HCT116 (cell line): ENCODE results near the gene TGFBR1. TPM values are rescaled to one million over a fixed set of nuclear protein-coding genes. Genes with fewer than 3 reads are reported as not detected.

Source experiments
- ATAC-seq: fragments of 200-7000 bp; cut with Tn5 transposase; 2 replicates; pipeline ENCODE4 v1.9.1; 2020; ENCODE audit warnings: mild to moderate bottlenecking, moderate library complexity
- BruUV-seq: library from RNA; stranded (reverse); fragments of 400-500 nt; replicated peaks from 2 replicates; lab custom pipeline; 2021; lab: Mats Ljungman, UMichigan
- CTCF ChIA-PET: fragments of 300-600 bp; sonication (Branson Sonifier 250); formaldehyde crosslinking; loops from one replicate; lab custom pipeline; 2021; ENCODE audit warnings: antibody characterized with exemption; lab: Charles Lee
- POLR2A ChIA-PET: fragments of 300-600, 350-600 bp; sonication (Branson Sonifier 250); formaldehyde crosslinking; loops from one replicate; lab custom pipeline; 2021; ENCODE audit warnings: antibody characterized with exemption; lab: Charles Lee
- RAD21 ChIA-PET, 2 experiments: fragments of 300-600 bp; sonication (Branson Sonifier 250); formaldehyde crosslinking; loops; one replicate each; lab custom pipeline; 2023; ENCODE audit warnings: low total read pairs in 2 of 2; ENCODE audit not compliant: uncharacterized antibody in 2 of 2, unreplicated experiment in 2 of 2, low non-redundant PET in 1 of 2; lab: Charles Lee
- DNase-seq: peaks from one replicate; pipeline ENCODE4 v3.0.0-alpha.2; 2010; ENCODE audit warnings: low read depth, low spot score
- H2AFZ ChIP-seq: fragments of 200-600 bp; shearing (Covaris generic), sonication (generic); 2 replicates; pipeline ENCODE4 v1.6.1; 2017; ENCODE audit warnings: low read depth, mixed run types, mixed read lengths, antibody characterized with exemption, low read length; ENCODE audit not compliant: poor library complexity, severe bottlenecking
- H3K27ac ChIP-seq: 2 replicates; pipeline ENCODE4 v1.5.1; 2012; ENCODE audit warnings: low read depth, low read length
- H3K27me3 ChIP-seq: fragments of 200-600 bp; sonication (generic); 2 replicates; pipeline ENCODE4 v1.6.1; 2016; ENCODE audit warnings: mixed run types, low read length, mixed read lengths; ENCODE audit not compliant: insufficient read depth
- H3K36me3 ChIP-seq, 2 experiments: fragments of 200-500 bp in 1 of 2; fragments of 200-600 bp in 1 of 2; sonication (Bioruptor generic) in 1 of 2; sonication (generic) in 1 of 2; 2 replicates each; pipeline versions ENCODE4 v1.5.1 to v1.6.1; 2014 to 2016; ENCODE audit warnings: low read length in 2 of 2, inconsistent platforms in 1 of 2, mixed read lengths in 1 of 2, mixed run types in 1 of 2; ENCODE audit not compliant: insufficient read depth in 2 of 2, control insufficient read depth in 1 of 2
- H3K4me1 ChIP-seq, 2 experiments: fragments of 200-600 bp in 1 of 2; sonication (generic) in 1 of 2; 2 replicates each; pipeline versions ENCODE4 v1.5.1 to v1.6.1; 2012 to 2017; ENCODE audit warnings: low read length in 2 of 2, inconsistent platforms in 1 of 2, mild to moderate bottlenecking in 1 of 2, mixed read lengths in 1 of 2, mixed run types in 1 of 2, moderate library complexity in 1 of 2; ENCODE audit not compliant: insufficient read depth in 2 of 2, control insufficient read depth in 1 of 2
- H3K4me2 ChIP-seq: fragments of 200-600 bp; sonication (generic); 2 replicates; pipeline ENCODE4 v1.6.1; 2017; ENCODE audit warnings: mixed run types, low read length, mixed read lengths
- H3K4me3 ChIP-seq, 2 experiments: fragments of 200-600 bp in 1 of 2; sonication (generic) in 1 of 2; replicated peaks in 1 of 2; 2 replicates each; pipeline ENCODE4 v1.5.1; 2011 to 2016; ENCODE audit warnings: low read length in 2 of 2, control low read depth in 1 of 2, low read depth in 1 of 2, mild to moderate bottlenecking in 1 of 2, mixed read lengths in 1 of 2, mixed run types in 1 of 2
- H3K79me2 ChIP-seq: fragments of 200-600 bp; sonication (generic); 2 replicates; pipeline ENCODE4 v1.6.1; 2017; ENCODE audit warnings: mild to moderate bottlenecking, mixed run types, low read length, moderate library complexity, mixed read lengths; ENCODE audit not compliant: insufficient read depth
- H3K9ac ChIP-seq: fragments of 200-600 bp; sonication (generic); 2 replicates; pipeline ENCODE4 v1.6.1; 2016; ENCODE audit warnings: low read length, mixed read lengths
- H3K9me2 ChIP-seq: fragments of 200-600 bp; sonication (generic), shearing (Covaris generic); 2 replicates; pipeline ENCODE4 v1.6.1; 2017; ENCODE audit warnings: mixed run types, mild to moderate bottlenecking, moderate library complexity; ENCODE audit not compliant: insufficient read depth
- H3K9me3 ChIP-seq, 2 experiments: fragments of 200-500 bp in 1 of 2; fragments of 200-600 bp in 1 of 2; sonication (Bioruptor generic) in 1 of 2; sonication (generic) in 1 of 2; 2 replicates each; pipeline ENCODE4 v1.6.1; 2014 to 2017; ENCODE audit warnings: low read length in 2 of 2, mixed read lengths in 2 of 2, inconsistent platforms in 1 of 2, low read depth in 1 of 2, mild to moderate bottlenecking in 1 of 2, mixed run types in 1 of 2, moderate library complexity in 1 of 2; ENCODE audit not compliant: control insufficient read depth in 1 of 2, insufficient read depth in 1 of 2
- H4K20me1 ChIP-seq: fragments of 200-600 bp; sonication (generic), shearing (Covaris generic); 2 replicates; pipeline ENCODE4 v1.6.1; 2017; ENCODE audit warnings: mixed run types, mild to moderate bottlenecking, moderate library complexity; ENCODE audit not compliant: insufficient read depth
- CBX3 ChIP-seq: IDR thresholded peaks from 2 replicates; pipeline ENCODE4 v1.6.1; 2012; ENCODE audit warnings: low read depth
- CEBPB ChIP-seq: IDR thresholded peaks from 2 replicates; pipeline ENCODE4 v1.6.1; 2012; ENCODE audit warnings: low read depth
- ELF1 ChIP-seq: IDR thresholded peaks from 2 replicates; pipeline ENCODE4 v1.6.1; 2012; ENCODE audit warnings: low read depth, borderline replicate concordance
- JUND ChIP-seq: IDR thresholded peaks from 2 replicates; pipeline ENCODE4 v1.6.1; 2012
- POLR2AphosphoS5 ChIP-seq: IDR thresholded peaks from 2 replicates; pipeline ENCODE4 v1.6.1; 2011; ENCODE audit warnings: mild to moderate bottlenecking, low read depth, low read length, moderate library complexity
- RAD21 ChIP-seq: IDR thresholded peaks from 2 replicates; pipeline ENCODE4 v1.6.1; 2012; ENCODE audit warnings: low read depth, mild to moderate bottlenecking
- SIN3A ChIP-seq: IDR thresholded peaks from 2 replicates; pipeline ENCODE4 v1.6.1; 2012; ENCODE audit warnings: low read depth
- TCF7L2 ChIP-seq: IDR thresholded peaks from 2 replicates; pipeline ENCODE4 v1.7.0; 2011; ENCODE audit warnings: borderline replicate concordance, inconsistent platforms; ENCODE audit not compliant: insufficient read depth, insufficient read length; ENCODE audit errors: extremely low read depth
- YY1 ChIP-seq: IDR thresholded peaks from 2 replicates; pipeline ENCODE4 v1.6.1; 2011; ENCODE audit warnings: low read length, low read depth, moderate library complexity, mild to moderate bottlenecking; ENCODE audit not compliant: insufficient replicate concordance; ENCODE audit errors: extremely low read depth
- ZFX ChIP-seq: fragments of 450-650 bp; IDR thresholded peaks from 2 replicates; pipeline ENCODE4 v1.6.1; 2017
- ZNF274 ChIP-seq: fragments of 200-500 bp; sonication (Bioruptor generic); IDR thresholded peaks from 2 replicates; pipeline ENCODE4 v1.6.1; 2014; ENCODE audit warnings: mild to moderate bottlenecking, low read depth, low read length, inconsistent platforms
- intact Hi-C: fragments of 100-400 bp; cut with micrococcal nuclease; formaldehyde crosslinking; loops from 2 replicates; pipeline ENCODE4 v1.10.0; 2022
- total RNA-seq: library from RNA; stranded (reverse); gene quantifications from one replicate; pipeline ENCODE4 v1.2.1, GENCODE V29; 2021; ENCODE audit not compliant: unreplicated experiment
- TF ChIP-seq, protein P1 (sequence below): IDR thresholded peaks from 2 replicates; pipeline ENCODE4 v1.6.1; 2011; ENCODE audit warnings: mild to moderate bottlenecking, low read length, moderate library complexity; ENCODE audit not compliant: insufficient replicate concordance; ENCODE audit errors: extremely low read depth
- TF ChIP-seq, protein P2 (sequence below): IDR thresholded peaks from 2 replicates; pipeline ENCODE4 v1.6.1; 2012
- TF ChIP-seq, protein P3 (sequence below): IDR thresholded peaks from 2 replicates; pipeline ENCODE4 v1.6.1; 2012; ENCODE audit warnings: low read depth
- TF ChIP-seq, protein P4 (sequence below), 3 experiments: fragments of 200-600 bp in 1 of 3; sonication (generic) in 1 of 3; IDR thresholded peaks in 2 of 3; conservative IDR thresholded peaks in 1 of 3; 2 replicates each; pipeline ENCODE4 v1.5.1; 2012 to 2017; ENCODE audit warnings: low read depth in 2 of 3, low read length in 2 of 3, antibody characterized with exemption in 1 of 3, borderline replicate concordance in 1 of 3, control low read depth in 1 of 3, mild to moderate bottlenecking in 1 of 3, mixed read lengths in 1 of 3, mixed run types in 1 of 3, moderate library complexity in 1 of 3; ENCODE audit not compliant: insufficient read depth in 1 of 3

The TGFBR1 gene
- total RNA-seq, 1 experiment from 2014 or later: 26.6 TPM

DNA sequence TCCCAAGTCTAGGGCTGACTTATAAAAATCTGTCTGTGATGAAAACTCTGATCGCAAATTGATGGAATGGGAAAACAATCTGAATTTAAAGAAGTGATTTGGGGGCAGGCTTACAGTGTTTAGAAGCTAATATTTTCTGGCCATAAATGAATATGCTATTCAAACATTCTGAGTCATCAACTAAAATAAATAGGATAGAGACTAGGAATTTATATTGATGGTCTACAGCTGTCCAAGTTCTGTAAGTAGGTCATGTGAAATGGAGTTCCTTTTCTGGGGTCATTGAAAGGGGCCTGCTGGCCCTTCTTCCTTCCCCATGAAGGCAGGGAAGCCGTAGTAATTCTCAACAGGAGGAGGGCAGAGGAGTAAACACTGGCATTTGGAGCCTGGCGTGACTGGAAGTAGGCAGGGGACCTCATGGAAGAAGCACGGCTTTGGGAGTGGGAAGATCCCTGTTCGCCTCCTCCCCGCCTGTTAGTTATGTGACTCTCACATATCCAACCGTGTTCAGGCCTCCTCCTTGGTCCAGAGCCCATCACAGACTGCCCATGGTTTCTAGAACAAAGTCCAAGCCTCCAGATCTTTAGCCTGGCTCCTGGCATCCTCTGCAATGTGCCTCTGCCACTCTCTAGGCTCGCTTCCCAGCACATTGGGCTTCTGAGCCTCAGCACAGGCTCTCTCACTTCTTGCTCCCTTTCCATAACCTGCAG, 85.1 kb downstream of the TGFBR1 start:
- no peak overlapping the region for H3K4me3 ChIP-seq
- H3K9me3 ChIP-seq: no peaks in the 10 kb centered on the region
- intact Hi-C loops: loop anchor here (10.0 kb wide), 3 partner anchors 615 to 1035 kb away; no protein-coding TSS in a partner anchor
- H3K36me3 ChIP-seq: no peaks in the 10 kb centered on the region
- no peaks in the 10 kb centered on the region for H4K20me1 ChIP-seq
- H3K4me1 ChIP-seq: no peaks in the 10 kb centered on the region
- no peak overlapping the region for H3K4me2 ChIP-seq
- no TSS peak for BruUV-seq
- CTCF ChIA-PET: no interaction called here
- POLR2A ChIA-PET: no interaction called here
- ATAC-seq: no peak
- no peak for DNase-seq
- RAD21 ChIA-PET: no interaction called here
- peaks cover 6% of the 10 kb centered on the region; the same call in 1 of the 2 replicates for H3K27me3 ChIP-seq
- no peaks in the 10 kb centered on the region for H3K9me2 ChIP-seq
- H3K9ac ChIP-seq: no peak overlapping the region
- no peak overlapping the region for H3K27ac ChIP-seq
- H2AFZ ChIP-seq: no peak overlapping the region
- H3K79me2 ChIP-seq: no peaks in the 10 kb centered on the region
- TF ChIP-seq SIN3A: no peak
- no peak for TF ChIP-seq CEBPB
- TF ChIP-seq TCF7L2: no peak
- no peak for TF ChIP-seq JUND
- no peak for TF ChIP-seq ZNF274
- TF ChIP-seq, protein P1, sequence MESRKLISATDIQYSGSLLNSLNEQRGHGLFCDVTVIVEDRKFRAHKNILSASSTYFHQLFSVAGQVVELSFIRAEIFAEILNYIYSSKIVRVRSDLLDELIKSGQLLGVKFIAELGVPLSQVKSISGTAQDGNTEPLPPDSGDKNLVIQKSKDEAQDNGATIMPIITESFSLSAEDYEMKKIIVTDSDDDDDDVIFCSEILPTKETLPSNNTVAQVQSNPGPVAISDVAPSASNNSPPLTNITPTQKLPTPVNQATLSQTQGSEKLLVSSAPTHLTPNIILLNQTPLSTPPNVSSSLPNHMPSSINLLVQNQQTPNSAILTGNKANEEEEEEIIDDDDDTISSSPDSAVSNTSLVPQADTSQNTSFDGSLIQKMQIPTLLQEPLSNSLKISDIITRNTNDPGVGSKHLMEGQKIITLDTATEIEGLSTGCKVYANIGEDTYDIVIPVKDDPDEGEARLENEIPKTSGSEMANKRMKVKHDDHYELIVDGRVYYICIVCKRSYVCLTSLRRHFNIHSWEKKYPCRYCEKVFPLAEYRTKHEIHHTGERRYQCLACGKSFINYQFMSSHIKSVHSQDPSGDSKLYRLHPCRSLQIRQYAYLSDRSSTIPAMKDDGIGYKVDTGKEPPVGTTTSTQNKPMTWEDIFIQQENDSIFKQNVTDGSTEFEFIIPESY: no peak
- TF ChIP-seq ELF1: no peak
- TF ChIP-seq, protein P2, sequence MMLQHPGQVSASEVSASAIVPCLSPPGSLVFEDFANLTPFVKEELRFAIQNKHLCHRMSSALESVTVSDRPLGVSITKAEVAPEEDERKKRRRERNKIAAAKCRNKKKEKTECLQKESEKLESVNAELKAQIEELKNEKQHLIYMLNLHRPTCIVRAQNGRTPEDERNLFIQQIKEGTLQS: no peak
- TF ChIP-seq, protein P3, sequence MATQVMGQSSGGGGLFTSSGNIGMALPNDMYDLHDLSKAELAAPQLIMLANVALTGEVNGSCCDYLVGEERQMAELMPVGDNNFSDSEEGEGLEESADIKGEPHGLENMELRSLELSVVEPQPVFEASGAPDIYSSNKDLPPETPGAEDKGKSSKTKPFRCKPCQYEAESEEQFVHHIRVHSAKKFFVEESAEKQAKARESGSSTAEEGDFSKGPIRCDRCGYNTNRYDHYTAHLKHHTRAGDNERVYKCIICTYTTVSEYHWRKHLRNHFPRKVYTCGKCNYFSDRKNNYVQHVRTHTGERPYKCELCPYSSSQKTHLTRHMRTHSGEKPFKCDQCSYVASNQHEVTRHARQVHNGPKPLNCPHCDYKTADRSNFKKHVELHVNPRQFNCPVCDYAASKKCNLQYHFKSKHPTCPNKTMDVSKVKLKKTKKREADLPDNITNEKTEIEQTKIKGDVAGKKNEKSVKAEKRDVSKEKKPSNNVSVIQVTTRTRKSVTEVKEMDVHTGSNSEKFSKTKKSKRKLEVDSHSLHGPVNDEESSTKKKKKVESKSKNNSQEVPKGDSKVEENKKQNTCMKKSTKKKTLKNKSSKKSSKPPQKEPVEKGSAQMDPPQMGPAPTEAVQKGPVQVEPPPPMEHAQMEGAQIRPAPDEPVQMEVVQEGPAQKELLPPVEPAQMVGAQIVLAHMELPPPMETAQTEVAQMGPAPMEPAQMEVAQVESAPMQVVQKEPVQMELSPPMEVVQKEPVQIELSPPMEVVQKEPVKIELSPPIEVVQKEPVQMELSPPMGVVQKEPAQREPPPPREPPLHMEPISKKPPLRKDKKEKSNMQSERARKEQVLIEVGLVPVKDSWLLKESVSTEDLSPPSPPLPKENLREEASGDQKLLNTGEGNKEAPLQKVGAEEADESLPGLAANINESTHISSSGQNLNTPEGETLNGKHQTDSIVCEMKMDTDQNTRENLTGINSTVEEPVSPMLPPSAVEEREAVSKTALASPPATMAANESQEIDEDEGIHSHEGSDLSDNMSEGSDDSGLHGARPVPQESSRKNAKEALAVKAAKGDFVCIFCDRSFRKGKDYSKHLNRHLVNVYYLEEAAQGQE: no peak
- TF ChIP-seq RAD21: no peak
- no peak for TF ChIP-seq YY1
- TF ChIP-seq CBX3: no peak
- no peak for TF ChIP-seq POLR2AphosphoS5
- no peak for TF ChIP-seq ZFX
- TF ChIP-seq, protein P4, sequence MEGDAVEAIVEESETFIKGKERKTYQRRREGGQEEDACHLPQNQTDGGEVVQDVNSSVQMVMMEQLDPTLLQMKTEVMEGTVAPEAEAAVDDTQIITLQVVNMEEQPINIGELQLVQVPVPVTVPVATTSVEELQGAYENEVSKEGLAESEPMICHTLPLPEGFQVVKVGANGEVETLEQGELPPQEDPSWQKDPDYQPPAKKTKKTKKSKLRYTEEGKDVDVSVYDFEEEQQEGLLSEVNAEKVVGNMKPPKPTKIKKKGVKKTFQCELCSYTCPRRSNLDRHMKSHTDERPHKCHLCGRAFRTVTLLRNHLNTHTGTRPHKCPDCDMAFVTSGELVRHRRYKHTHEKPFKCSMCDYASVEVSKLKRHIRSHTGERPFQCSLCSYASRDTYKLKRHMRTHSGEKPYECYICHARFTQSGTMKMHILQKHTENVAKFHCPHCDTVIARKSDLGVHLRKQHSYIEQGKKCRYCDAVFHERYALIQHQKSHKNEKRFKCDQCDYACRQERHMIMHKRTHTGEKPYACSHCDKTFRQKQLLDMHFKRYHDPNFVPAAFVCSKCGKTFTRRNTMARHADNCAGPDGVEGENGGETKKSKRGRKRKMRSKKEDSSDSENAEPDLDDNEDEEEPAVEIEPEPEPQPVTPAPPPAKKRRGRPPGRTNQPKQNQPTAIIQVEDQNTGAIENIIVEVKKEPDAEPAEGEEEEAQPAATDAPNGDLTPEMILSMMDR (IDR thresholded peaks at IDR 0.05 in 2 of 3, conservative IDR thresholded peaks at IDR 0.05 in 1 of 3; ENCODE audit: borderline replicate concordance in 1 of 3, insufficient read depth in 1 of 3, low read depth in 2 of 3, low read length in 2 of 3): no peak
